GOT3 (cell line): Measurements from ENCODE around the gene LDHD.
"Not testable (repeated sequence)": the region's sequence is repeated elsewhere in the genome, so short reads cannot be mapped to it uniquely, and the experiment has no call there.

Experiments
- DNase-seq: peaks from one replicate; lab custom pipeline; 2025; ENCODE audit warnings: mixed read lengths; lab: John Stamatoyannopoulos, UW

LDHD gene

DNA sequence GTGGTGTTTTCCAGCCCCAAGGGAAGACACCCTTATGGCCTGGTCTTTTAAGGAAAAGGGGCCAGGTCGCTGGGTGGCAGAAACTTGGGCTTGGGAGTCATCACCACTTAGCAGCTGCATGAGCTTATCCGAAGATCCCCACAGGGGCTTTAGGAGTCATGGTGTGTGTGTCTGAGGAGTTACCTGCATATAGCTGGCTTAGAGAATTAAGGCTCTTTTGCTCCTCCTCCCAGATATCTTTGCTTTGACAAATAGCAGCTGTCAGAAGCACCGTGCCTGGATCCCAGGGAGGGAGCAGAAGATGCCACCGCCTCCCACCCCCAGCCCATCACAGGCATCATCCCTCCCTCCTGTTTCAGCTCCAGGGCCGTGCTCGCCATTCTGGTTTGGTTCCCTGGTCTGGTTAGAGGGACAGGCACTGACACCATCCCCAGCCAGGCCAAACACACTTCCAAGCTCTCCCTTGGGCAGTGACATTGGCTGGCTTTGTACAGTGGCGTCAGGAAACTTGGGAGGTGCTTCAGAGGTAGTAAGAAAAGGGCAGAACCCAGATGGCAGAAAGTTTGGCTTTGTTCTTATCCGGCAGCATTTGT lies 17.4 kb downstream of the LDHD start:
- DNase-seq = no peak

DNA sequence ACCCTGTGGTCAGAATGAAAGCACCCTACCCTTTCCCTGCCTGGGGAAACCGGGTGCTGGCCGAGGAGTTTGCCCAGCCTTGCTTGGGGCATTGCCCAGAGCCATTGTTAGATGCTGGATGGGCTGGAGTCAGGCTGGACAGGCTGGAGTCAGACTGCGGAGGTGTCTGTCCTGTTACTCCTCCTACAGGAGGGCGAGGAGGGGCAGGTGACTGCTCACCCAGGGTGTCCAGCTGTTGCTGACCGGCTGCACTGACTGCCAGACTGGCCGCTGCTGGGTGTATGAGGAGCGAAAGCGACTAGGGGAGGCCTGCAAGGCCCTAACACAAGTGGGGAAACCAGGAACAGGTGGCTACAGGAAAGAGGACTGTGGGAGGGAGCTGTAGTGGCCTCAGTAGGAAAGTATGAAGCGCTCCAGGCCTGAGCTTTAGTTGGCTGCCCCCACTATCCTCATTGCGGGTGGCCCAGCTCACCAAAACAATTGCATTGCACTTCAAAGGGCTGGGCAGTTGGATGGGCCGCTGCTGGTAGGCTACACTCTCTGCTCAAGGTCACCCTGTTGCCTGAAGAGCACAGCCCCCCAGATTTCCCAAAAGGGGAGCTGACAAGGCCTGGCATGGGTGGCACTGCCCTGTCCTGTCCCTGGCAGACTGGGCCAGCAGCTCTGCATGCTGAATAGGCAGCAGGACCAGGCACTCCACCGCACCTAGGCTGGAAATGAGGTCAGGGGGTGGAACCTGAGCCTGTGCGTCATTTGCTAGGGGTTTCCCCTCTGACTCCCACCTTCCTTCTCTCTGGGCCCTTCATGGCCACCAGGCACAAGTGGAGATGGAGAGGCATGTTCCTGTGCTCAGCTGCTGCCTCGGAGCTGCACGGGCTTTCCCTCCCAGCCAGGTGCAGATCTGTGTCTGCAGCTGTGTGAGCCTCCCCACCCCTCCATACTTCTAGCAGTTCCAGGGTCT lies 18.4 kb downstream of the LDHD start:
- no peak for DNase-seq

DNA sequence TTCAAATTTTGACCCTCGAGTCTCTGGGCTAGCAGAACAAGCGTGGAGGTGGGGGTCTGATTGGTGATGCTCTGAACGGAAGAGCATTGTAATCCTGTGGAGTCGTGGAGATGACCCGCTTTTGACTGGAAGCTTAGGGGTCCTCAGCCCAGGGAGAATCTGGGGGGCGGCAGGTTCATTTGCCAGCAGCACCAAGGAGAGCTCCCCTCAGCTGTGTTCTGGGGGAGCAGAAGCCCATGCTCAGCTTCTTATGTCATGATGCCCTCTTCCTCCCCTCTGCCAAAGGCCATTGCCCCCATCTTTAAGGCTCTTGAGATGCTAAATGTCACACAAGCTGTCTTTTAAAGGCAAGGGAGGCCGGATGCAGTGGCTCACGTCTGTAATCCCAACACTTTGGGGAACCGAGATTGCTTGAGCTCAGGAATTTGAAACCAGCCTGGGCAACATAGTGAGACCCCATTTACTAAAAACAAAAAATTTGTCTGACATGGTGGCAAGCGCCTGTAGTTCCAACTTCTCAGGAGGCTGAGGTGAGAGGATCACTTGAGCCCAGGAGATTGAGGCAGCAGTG lies 19.3 kb downstream of the LDHD start:
- no peak for DNase-seq

DNA sequence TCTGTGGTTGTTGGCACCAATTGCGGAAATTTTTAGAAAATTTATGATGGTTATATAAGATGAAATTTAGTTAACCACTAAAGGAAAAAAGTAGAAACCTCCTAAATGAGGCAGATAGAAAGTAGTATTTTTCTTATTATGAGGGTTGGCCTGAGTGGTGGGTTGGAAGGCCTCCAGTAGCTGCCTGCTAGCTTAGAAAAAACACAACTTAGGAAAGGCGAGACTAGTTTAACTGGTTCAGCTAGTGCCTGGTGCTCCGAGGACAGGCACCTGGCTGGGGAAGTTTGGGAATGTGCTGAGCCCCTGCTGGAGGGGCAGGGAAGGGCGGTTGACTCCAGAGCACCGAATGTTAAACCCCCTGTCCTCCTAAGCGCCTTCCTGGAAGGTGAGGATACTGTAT lies 19.9 kb downstream of the LDHD start:
- DNase-seq = no peak

DNA sequence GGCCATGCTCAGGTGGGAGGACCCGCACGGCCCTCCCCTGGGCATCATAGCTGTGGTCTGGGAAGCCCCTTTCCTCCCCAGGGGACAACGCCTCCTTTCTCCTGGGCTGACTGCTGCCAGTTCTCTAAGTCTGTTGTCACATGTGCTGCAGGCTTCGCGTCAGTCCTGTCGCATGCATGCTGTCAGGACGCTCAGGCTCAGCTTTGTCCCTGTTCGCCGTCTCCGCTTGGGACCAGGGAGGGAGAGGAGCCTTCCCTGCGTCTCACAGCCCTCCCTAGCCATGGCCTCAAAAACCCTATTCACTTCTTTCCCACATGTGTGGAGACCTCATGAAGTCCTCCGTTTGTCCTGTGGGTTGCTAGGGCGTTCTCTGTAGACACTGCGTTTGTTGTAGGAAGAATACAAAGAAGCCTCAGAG lies 21.4 kb downstream of the LDHD start:
- no peak for DNase-seq

DNA sequence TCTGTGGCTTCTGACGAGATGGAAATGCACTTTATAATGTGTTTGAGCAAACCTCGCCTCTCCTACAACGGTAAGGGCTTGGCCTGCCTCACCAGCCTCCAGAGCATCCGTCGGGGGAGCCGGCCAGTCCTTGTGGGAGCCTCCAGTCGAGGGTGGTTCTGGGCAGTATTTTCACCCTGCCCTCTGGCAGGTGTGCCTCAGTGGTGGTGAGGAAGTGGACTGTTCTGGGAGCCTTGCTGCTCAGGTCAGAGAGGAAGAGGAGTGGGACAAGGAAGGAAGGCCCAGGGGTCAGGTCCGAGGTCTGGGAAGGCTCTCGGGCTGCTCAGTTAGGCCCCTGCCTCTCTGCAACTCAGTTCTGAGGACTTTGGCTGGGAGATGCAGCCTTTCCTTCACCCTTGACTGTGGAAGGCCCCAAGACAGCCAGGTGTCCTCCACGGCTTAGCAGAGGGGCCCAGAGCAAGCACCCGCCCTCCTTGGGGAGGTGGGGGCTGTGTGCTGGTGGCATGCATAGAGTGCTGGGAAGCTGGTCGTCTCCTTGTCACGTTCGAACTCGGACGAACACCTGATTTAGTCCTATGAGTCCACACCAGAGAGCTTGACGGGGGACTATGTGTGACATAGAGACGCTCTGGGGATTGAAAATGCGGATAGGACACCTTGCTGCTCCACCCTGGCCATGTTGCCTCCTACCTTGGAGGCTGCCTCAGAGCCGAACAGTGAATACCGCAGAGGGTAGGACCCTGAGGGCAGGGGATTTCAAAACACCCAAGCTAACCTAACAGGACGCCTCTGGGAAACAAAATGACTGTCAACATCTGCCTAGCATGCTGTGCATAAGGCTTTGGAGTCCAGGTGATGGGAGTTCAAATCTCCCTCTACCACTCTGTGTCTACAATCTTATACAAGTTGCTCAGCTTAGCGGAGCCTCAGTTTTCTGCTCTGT lies 22.7 kb downstream of the LDHD start:
- DNase-seq = no peak

DNA sequence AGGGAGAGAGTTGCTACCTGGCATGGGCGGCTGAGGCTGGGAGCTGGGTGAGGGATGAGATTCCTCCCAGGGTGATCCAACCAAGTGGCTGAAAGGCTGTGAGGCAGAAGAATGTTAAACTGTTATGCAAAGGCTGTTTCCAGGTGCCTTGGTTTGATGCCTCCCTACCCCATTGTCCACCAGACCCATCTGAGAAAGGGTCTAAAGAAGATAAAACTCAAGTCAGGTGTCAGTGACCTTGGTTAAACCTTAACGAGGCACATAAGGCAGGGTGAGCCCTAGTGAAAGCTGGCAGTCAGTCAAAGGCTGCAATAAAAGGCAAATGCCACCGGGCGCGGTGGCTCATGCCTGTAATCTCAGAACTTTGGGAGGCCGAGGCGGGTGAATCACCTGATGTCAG lies 23.8 kb downstream of the LDHD start:
- DNase-seq = no peak

DNA sequence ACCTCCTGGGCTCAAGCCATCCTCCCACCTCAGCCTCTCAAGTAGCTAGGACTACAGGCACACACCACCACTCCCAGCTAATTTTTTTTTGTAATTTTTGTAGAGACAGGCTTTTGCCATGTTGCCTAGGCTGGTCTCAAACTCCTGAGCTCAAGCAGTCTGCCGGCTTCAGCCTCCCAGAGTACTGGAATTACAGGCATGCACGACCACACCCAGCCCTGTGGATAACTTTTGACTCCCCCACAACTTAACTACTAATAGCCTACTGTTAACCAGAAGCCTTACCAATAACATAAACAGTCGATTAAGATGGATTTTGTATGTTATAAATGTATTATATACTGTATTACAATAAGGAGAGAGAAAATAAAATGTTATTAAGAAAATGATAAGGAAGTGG lies 25.0 kb downstream of the LDHD start:
- not testable (repeated sequence) for DNase-seq

DNA sequence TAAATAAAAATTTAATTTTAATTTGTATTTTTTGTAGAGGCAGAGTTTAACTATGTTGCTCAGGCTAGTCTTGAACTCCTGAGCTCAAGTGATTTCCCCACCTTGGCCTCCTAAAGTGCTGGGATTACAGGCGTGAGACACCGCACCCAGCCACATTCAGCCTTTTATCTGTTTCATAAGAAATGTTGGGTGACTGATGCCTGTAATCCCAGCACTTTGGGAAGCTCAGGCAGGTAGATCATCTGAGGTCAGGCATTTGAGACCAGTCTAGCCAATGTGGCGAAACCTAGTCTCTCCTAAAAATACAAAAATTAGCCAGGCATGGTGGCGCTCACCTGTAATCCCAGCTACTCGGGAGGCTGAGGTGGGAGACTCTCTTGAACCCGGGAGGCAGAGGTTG lies 25.7 kb downstream of the LDHD start:
- not testable (repeated sequence) for DNase-seq

DNA sequence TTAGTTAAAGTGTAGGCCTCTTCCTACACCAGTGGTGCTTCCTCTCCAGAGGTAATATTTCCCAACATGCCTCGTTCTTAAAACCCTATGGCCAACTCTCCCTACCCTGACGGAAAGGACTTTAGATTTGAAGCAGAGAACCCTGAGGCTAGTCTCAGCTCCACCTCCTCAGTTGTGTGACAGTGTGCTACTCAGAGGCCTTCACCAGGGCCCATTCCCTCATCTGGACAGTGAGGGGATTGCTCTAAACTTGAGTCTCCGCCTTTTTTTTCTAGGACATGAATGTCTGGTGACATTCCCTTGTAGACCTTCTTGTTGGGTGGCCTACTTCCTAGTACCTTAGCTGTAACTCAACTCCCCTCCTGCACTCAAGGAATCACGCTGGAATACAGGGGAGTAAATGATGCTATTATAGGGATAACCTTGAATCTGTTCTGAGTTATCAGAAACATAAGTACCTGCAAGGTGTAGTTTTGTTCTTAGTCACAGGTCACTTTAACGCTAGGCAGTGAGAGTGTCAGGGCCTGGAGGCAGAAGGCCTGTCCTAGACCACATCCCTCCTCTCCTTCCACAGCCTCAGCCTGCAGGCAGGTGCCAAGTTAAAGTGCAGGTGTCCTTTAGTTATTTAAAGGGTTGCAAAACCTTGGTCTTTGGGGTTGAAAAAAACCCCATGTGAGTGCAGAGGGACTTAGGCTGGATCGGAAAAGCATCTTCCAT lies 26.9 kb downstream of the LDHD start:
- no peak for DNase-seq

DNA sequence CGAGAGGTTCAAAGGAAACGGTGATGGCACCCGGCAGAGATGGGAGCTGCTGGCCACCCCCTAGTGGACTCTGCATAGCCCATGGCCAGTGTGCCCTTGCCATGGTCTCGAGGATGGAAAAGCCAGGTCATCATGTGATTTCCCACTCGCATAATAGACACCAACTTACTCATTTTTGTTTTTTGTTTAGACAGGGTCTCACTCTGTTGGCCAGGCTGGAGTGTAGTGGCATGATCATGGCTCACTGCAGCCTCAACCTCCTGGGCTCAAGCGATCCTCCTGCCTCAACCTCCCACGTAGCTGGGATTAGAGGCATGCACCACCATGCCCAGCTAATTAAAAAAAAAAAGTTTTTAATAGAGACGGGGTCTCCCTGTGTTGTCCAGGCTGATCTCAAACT lies 27.6 kb downstream of the LDHD start:
- no peak for DNase-seq

DNA sequence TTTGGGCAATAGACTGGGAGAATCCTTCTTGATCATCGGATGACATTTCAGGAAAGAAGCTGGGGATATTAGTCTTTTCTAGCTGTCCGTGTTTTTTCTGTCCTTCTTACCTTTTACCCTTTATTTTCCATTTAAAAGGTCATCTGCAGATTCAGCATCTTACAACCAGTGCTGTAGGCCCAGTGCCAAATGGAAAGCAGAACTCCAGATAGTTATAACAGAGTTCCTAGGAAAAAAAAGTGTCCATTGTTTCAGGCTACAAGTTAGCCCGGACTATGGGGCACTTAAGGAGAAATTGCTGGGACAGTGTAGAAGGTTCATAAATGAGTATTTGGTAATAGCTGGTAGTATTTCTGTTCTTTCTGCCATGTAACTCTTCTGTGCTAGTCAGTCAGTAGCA lies 28.4 kb downstream of the LDHD start:
- no peak for DNase-seq

DNA sequence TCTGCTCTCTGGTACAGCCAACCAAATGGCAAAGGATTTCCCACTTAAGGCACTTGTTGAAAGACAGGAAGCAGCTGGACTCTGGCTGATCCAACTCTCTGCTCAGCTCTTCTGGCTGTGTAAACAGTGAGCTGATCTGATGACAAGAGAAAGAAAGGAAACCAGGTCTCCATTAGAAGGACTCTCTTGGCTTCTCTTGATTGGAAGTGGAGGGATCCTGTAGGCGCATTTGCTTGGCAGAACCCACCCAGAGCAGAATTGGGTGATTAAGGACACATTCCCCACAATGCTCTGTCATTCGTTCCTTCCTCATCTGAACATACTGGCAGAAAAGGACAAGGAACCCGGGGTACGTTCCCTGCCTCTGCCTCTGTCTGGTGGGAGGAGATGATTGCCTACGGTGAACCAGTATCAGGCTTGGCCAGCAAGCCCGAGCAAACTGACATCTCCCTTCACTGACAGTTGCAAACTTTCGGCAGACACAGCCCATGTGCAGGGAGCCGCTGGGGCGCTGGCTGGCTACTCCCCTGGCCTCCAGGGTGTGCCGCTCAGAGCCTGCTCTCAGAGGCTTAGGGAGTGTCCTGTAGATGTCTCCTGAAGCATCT lies 29.1 kb downstream of the LDHD start:
- no peak for DNase-seq

DNA sequence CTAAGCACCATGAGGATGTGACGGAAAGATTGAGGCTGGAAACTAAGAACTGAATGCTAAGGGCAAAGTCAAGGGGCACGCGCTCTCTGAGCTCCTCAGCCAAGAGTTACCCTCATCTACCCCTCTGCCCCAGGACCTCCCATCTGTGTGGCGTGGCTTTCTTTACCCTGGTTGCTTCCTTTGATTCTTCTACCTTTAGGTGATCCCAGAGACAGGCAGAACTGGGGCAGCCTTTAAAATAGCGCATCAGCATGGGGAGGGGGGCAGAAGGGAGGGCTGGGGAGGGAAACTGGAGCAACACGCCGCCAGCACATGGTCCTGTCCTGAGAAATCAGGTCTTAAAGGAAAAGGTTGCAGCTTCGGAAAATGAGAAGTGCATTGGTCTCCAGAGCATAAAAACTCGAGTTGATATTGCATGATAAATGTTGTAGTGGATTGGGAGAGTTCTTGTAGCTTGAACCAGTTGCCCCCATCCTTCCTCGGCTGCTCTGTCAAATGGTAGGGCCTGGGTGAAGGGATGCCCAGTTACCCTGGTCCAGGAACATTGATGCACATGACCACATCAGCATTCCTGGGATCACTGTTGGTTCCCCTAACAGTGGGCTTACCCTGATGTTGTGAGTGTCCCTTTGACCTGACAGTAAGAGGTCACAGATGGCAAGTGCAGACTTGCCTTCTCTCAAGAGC lies 29.7 kb downstream of the LDHD start:
- no peak for DNase-seq

DNA sequence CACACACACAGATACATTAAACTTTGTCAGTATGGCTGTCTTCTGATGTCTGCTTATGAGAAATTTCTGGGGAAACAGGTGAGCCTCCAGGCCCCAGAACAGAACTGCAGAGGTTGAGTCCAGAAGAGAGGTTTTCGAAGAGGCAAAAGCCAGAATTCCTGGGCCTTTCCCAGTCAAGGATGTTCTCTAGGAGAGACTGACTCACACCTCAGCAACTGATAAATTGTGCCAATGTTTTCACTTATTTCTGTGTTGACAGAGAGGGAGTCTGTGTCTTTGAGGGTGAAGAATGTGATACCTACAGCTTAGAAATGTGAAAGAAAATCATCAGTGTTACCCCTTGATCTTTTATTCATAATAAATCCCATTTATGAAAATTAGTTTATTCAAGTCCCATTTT lies 30.3 kb downstream of the LDHD start:
- no peak for DNase-seq

DNA sequence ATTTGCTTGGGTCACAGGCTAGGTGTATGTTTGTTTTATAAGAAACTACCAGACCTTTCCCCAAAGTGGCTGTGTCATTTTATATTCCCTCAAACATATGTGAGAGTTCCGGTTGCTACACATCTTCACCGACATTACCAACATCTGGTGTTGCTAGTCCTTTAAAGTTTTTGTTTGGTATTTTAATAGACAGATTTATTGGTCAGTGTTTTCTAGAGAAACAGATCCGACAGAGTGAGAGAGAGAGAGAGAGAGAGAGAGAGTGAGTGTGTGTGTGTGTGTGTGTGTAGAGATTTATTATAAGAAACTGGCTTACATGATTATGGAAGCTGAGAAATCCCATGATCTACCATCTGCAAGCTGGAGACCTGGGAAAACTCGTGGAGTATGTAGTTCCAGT lies 31.0 kb downstream of the LDHD start:
- DNase-seq = no peak

DNA sequence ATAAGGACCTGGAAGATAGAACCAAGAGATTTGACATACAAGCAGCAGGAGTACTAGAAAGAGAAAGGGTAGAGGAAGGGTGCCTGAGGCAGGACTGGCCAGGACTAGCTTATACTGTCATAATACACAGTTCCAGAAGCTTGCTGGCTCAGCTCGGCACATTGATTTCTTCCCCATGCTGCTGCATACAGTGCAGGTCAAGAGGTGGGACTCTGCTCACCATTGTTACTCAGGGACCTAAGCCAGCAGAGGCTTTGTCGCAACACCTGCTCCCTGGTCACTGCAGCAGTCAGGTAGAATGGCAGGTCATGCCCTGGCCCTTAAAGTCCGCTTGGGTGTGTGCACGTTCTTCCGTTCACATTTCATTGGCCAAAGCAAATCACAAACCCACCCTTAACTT lies 32.8 kb downstream of the LDHD start:
- DNase-seq = no peak

DNA sequence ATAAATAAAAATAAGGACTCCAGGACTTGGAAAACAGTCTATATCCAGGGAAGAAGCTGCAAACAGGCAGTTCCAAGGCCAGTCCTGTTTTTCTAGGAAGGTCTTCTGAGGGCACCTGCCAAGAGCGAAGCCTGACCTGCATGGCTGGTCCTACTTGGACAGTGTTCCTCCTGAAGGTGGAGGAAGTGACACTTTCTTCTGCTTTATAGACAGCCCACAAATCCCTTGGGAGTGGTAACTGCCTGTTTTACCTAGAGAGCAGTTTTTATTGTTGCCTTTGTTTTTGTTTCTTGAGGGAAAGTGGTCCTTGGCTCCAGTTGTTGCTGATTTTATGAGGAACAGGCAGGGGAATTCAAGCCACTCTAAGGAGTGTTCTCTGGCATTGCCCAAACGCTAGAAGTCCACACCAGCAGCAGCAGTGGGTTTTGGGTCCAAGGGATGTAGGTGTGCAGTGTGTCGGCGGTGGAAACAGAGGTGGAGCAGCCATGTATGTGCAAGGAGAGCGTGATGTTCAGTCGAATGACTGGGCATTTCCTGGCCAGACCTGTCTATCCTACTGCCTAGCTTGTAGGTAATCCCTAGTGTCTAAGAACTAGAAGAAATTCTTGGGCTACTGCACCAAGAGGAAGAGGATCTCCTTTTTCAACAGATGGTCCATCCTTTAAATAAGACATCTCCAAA lies 35.3 kb downstream of the LDHD start:
- no peak for DNase-seq

DNA sequence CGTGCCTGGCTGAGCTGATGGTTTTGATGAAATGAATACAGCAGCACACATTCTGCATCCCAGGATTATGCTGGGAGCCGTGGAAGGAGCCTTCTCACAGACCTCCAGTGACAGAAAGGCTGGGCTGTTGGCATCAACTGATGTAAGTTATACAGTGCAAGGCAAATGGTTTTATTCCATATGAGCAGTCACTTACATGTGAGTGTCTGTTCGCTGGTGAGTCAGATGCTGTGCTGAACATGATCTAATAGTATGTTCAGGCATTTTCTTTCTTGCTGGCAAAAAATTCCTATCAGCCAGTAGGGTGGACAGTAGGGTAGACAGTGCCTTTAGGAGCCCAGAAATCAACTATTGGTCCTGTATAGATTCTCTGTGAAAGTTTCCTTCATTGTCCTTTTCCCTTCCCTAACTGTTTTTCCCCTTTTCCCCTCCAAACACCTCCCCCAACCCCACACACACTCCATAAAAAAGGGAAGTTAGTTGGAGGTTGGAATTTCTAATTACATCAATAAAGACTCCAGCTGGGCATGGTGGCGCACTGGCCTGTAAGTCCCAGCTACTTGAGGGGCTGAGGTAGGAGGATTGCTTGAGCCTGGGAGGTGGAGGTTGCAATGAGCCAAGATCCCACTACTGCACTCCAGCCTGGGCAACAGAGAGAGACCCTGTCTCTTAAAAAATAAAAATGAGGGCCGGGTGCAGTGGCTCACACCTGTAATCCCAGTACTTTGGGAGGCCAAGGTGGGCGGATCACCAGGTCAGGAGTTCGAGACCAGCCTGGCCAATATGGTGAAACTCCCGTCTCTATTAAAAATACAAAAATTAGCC lies 36.2 kb downstream of the LDHD start:
- no peak for DNase-seq
